ENCODE data around the gene FXYD6. TPM values are rescaled to one million over a fixed set of nuclear protein-coding genes. Genes with fewer than 3 reads are reported as not detected.

FXYD6 gene
- total RNA-seq, 1 experiment from 2014 or later, result 0.54 TPM

DNA sequence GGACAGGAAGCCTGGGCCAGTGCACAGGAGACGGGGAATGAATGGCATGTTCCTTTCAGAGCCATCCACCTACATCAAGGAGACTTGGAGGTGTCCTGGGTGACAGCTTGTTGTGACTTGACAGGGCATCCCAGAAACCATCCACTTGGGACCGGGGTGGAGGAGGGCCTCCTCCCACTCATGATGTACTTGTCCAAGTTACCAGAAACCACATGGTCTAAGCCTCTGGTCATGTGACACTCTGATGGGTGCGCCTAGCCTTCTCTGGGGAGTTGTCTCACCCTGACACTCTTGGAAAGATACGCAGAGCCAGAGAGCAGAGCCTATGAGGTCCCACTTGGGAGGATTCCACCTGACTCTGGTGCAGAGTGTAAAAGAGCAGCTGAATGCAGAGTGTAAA is 21.6 kb upstream of the FXYD6 start:
- Histone ChIP-seq H3K27ac (ENCODE audit: low read length) (no peak overlapping the region), H3K36me3 (ENCODE audit: control insufficient read depth, insufficient read depth, low read length) (no peaks in the 10 kb centered on the region), H3K4me1 (ENCODE audit: control insufficient read depth, insufficient read depth, low read length) (no peaks in the 10 kb centered on the region), H3K9me3 (ENCODE audit: control insufficient read depth, insufficient read depth, low read depth, low read length) (no peaks in the 10 kb centered on the region), H3K27me3 (ENCODE audit: control insufficient read depth, insufficient read depth, low read length) (peaks cover 21% of the 10 kb centered on the region), H3K4me3 (ENCODE audit: low read depth in 2 of 2, low read length in 2 of 2) (no peak overlapping the region)
- in situ Hi-C loops (cut with HindIII; ENCODE audit: low pct_unique_long_range_greater_than_20kb, low sequenced_read_pairs) (no loop called here), intact Hi-C loops (cut with micrococcal nuclease; ENCODE audit: unreplicated experiment) (no loop called here)
- ChIA-PET POLR2A (no interaction called here), CTCF (no interaction called here)
- DNase-seq (ENCODE audit: low read depth, low spot score), result no peak
- BruUV-seq (replicated peaks), result no TSS peak
- TF ChIP-seq, protein P1, sequence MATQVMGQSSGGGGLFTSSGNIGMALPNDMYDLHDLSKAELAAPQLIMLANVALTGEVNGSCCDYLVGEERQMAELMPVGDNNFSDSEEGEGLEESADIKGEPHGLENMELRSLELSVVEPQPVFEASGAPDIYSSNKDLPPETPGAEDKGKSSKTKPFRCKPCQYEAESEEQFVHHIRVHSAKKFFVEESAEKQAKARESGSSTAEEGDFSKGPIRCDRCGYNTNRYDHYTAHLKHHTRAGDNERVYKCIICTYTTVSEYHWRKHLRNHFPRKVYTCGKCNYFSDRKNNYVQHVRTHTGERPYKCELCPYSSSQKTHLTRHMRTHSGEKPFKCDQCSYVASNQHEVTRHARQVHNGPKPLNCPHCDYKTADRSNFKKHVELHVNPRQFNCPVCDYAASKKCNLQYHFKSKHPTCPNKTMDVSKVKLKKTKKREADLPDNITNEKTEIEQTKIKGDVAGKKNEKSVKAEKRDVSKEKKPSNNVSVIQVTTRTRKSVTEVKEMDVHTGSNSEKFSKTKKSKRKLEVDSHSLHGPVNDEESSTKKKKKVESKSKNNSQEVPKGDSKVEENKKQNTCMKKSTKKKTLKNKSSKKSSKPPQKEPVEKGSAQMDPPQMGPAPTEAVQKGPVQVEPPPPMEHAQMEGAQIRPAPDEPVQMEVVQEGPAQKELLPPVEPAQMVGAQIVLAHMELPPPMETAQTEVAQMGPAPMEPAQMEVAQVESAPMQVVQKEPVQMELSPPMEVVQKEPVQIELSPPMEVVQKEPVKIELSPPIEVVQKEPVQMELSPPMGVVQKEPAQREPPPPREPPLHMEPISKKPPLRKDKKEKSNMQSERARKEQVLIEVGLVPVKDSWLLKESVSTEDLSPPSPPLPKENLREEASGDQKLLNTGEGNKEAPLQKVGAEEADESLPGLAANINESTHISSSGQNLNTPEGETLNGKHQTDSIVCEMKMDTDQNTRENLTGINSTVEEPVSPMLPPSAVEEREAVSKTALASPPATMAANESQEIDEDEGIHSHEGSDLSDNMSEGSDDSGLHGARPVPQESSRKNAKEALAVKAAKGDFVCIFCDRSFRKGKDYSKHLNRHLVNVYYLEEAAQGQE (IDR thresholded peaks at IDR 0.05; ENCODE audit: insufficient read depth in 1 of 2, low read depth in 2 of 2, low read length in 1 of 2), result no peak
- no peak for TF ChIP-seq CTCF (IDR thresholded peaks at IDR 0.05)
- TF ChIP-seq POLR2AphosphoS5 (IDR thresholded peaks at IDR 0.05; ENCODE audit: low read depth, low read length), result no peak
- TF ChIP-seq SIN3A (IDR thresholded peaks at IDR 0.05; ENCODE audit: borderline replicate concordance, insufficient read depth, low read depth, low read length), result no peak
- no peak for TF ChIP-seq TCF7L2 (IDR thresholded peaks at IDR 0.05; ENCODE audit: low read depth, low read length)
- ATAC-seq, result no peak

- Histone ChIP-seq H3K4me3 (ENCODE audit: low read depth in 2 of 2, low read length in 2 of 2) (no peak overlapping the region), H3K27me3 (ENCODE audit: control insufficient read depth, insufficient read depth, low read length) (peaks cover 20% of the 10 kb centered on the region), H3K27ac (ENCODE audit: low read length) (no peak overlapping the region), H3K36me3 (ENCODE audit: control insufficient read depth, insufficient read depth, low read length) (no peaks in the 10 kb centered on the region), H3K4me1 (ENCODE audit: control insufficient read depth, insufficient read depth, low read length) (no peaks in the 10 kb centered on the region), H3K9me3 (ENCODE audit: control insufficient read depth, insufficient read depth, low read depth, low read length) (no peaks in the 10 kb centered on the region)
- no TSS peak for BruUV-seq (replicated peaks)
- POLR2A ChIA-PET, result no interaction called here
- TF ChIP-seq CTCF (IDR thresholded peaks at IDR 0.05), result no peak
- TF ChIP-seq, protein P1 (IDR thresholded peaks at IDR 0.05; ENCODE audit: insufficient read depth in 1 of 2, low read depth in 2 of 2, low read length in 1 of 2), result no peak
- TF ChIP-seq TCF7L2 (IDR thresholded peaks at IDR 0.05; ENCODE audit: low read depth, low read length), result no peak
- TF ChIP-seq SIN3A (IDR thresholded peaks at IDR 0.05; ENCODE audit: borderline replicate concordance, insufficient read depth, low read depth, low read length), result no peak
- ATAC-seq (no peak), DNase-seq (ENCODE audit: low read depth, low spot score) (no peak)
- in situ Hi-C loops (cut with HindIII; ENCODE audit: low pct_unique_long_range_greater_than_20kb, low sequenced_read_pairs), result no loop called here
- intact Hi-C loops (cut with micrococcal nuclease; ENCODE audit: unreplicated experiment), result no loop called here
- CTCF ChIA-PET, result no interaction called here
Measured at GRCh38 chr11:117892651-117893050, 16.2 kb upstream of the FXYD6 start.

Measured in Panc1 (cell line).